Measurements from ENCODE around the gene TRAPPC2.

- TF ChIP-seq MTF1 (CRISPR knock-in tag; IDR thresholded peaks at IDR 0.05; ENCODE audit: borderline replicate concordance): no peak
- no peak for TF ChIP-seq ZBTB7A (IDR thresholded peaks at IDR 0.05; ENCODE audit: borderline replicate concordance, control insufficient read depth, low read depth, low read length)
- no peak for TF ChIP-seq ATF7 (IDR thresholded peaks at IDR 0.05)
- TF ChIP-seq SMARCC2 (IDR thresholded peaks at IDR 0.05; ENCODE audit: low read depth): no peak
- no peak for TF ChIP-seq SMARCE1 (IDR thresholded peaks at IDR 0.05)
- TF ChIP-seq ZZZ3 (IDR thresholded peaks at IDR 0.05): no peak
- TF ChIP-seq KDM4B (IDR thresholded peaks at IDR 0.05; ENCODE audit: borderline replicate concordance in 2 of 2, low read depth in 1 of 2): no peak
These were observed 50.1 kb downstream of the TRAPPC2 start for GRCh38 chrX:13684361-13684760.

Data from K562 (cell line).